ENCODE data around the gene FRY.

Gene FRY

DNA sequence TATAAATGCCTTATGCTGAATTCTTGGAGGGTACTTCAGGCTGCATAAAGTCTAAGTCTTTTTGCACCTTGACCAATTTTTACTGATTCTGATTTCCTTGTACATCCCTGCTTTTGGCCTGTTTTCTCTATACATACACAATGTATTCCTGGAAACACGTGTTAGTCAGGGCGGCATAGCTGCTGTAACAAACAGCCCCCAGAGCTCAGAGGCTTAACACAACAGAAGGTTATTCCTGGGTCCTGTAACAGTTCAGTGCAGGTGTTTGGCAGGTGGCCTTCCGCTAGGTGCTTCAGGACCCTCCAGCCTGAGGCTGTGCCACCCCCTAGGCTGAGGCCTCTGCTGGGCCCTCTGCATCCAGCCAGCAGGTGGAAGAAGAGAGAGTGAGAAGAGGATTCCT is 200.7 kb downstream of the FRY start:
- no peak for DNase-seq

DNA sequence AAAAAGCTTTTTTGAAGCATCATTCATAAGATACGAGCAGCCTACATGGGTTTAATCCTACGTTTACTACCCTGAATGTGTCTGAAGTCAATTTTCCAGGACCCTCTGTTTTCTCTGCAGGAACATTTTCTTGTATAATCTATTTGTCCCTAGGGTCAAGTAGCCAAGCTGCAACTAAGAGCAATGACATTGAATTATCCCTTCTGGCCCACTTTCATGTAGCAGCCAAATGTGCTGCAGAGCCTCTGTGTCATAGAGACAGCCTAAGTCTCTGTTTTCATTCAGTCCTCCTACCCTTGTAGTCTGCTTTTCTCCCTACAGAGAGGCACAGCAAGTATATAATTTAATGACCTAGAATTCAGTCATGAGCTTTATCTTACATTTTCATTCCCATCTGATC is 201.5 kb downstream of the FRY start:
- no peak for DNase-seq

DNA sequence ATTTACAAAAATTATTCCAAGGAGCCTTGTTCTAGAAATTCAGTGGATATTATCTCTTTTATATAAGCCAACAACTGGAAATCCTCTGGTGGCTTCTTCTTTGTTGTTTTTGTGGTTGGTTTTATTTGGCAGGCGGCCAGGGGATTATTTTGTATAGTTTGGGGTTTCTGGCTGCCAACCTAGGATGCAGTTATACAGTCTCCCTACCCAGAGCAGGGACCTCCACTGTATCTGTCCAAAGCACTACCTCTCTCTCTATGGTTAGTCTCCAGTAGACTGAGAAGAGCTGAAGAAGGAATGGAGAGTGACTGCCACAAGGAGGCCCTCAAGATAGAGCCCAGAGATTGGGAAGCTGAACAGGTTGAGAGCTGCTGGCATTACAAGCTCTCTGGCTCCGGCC is 203.3 kb downstream of the FRY start:
- no peak for DNase-seq

DNA sequence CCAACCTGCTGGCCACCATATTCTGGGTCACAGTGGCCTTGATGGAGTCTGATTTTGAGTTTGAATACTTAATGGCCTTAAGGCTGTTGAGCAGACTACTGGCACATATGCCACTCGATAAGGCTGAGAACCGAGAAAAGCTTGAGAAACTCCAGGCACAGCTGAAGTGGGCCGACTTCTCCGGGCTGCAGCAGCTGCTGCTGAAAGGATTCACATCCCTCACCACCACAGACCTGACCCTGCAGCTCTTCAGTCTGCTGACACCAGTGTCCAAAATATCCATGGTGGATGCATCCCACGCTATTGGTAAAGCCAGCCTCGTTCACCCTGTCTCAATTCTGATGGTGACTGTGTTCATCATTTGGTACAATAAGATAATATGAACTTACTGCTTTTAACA is 206.1 kb downstream of the FRY start:
- no peak for DNase-seq

DNA sequence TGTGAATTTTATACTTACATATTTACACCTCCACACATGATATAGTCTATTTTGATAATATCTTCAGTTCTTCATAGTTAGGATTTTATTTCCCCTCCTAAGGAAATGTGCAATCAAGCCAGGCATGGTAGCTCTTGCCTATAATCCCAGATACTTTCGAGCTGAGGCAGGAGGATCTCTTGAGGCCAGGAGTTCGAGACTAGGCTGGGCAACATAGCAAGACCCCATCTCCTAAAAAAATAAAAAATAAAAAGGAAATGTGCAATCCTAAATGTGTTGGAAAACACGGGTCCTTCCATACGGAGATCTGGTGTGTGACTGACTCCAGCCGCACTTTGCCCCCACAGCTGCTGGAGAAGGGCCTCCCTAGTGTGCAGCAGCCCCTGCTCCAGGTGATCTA is 212.1 kb downstream of the FRY start:
- no peak for DNase-seq

DNA sequence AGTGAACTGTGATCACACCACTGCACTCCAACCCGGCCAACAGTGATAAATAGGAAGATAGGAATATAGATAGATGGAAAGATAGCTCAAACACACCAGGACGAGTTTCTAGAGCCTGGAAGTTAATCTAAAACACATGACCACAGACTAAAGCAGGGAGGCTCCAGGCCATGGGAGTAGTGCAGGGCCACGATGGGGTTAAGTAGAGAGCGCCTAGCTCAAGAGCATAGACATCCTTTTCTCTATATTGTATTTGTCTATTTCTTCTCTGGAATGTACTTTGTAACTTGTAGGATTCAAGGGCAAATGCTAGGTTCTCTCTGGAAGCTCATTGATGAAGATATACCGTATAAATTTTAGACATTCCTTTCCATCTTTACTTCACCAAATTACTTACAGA is 214.0 kb downstream of the FRY start:
- DNase-seq = no peak

DNA sequence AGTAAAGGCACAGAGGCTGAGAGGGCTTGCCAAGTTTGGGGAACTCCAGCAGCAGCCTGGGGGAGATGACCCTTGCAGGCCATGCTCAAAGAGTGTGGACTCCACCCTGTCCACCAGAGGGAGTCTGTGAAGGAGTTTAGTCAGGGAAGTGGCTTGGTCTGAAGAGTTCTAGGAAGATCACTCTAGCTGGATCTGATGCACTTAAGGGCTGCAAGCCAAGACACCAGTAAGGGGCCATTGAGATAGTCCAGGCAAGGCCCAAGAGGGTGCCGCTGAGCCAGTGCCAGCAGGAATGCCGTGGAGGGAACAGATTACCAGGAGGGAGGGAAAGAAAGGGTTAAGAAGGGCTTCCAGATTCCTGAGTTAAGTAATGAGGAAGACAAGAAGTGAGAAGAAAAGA is 214.9 kb downstream of the FRY start:
- DNase-seq = no peak

DNA sequence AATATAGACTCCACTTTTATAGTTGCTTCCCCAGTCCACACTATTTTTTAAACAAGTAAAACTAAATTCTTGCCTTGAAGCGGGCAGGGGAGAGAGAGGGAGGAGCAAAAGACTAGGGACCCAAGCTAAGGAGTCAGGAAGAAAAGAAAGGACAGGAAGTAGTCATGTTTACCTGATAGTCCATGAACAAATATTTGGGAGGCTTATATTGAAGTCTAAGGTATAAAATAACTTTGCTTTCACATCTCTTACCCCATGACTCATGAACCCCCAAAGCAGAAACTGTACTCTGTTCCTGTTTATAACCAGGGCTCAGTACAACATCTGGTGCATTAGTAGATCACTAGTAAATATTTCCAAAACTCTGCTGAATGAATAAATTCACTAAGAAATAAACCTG is 216.3 kb downstream of the FRY start:
- no peak for DNase-seq

DNA sequence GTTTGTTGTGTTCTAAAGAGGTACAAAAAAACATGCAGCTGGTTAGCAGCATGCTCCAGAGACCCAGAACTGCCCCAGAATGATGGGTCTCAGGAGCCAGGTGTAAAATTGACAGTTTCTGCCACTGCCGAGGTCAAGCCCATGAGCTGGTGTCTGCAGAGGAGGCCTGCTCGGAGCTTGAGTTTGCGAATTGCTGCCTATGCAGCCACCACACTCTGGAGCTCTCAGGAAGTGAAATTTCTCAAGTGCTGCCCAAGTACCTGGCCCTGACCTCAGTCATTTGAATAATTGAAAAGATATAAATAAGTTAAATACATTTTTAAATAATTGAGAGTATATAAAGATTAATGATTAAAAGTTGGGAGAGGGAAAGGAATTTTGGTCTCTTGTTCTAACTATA is 217.2 kb downstream of the FRY start:
- DNase-seq = no peak

DNA sequence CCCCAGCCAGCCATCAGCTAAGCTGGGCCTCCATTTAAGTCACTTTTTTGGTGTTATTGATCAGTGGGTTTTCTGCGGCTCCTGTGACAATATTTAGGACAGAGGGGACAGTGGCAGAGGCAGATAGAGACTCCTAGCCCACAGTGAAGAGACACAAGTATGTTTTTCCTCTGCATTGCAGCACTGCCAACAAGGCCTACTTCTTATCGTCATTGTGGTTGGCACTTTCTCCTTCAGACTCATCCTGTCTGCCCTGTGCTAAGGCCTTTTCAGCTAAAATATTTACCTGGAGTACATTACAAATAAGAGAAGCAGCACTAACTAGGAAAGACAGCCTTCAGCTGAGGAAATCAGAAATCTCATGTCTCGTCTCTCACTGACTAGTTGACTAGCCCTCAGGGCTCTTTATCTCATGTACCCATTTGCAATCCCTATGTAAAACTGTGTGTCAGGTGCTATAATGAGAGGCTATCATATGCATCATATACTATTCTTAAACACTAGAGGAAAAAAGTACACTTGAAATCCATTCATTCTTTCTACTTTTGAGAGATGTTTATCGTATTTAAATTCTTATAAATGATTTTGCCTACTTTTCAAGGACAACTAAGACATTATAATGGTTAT is 221.4 kb downstream of the FRY start:
- no peak for DNase-seq

DNA sequence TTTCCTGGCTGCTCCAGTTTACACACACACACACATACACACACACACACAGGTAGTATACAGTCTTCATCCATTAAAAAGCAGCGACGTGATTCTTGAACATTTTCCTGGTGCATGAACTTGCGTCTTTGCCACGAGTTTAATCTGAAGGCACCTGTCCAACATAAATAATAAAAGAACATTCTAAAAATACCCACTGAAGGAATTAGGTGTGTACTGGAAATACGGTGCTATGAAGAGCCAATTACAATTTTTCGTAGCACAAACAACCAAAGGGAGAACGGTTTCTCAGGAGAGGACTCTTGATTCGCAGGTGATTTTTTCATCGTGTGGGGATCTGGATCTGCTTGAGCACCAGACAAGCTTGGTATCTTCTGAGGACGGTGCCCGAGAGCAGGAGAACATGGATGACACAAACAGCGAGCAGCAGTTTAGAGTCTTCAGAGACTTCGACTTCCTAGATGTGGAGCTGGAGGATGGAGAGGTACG is 222.4 kb downstream of the FRY start:
- no peak for DNase-seq

DNA sequence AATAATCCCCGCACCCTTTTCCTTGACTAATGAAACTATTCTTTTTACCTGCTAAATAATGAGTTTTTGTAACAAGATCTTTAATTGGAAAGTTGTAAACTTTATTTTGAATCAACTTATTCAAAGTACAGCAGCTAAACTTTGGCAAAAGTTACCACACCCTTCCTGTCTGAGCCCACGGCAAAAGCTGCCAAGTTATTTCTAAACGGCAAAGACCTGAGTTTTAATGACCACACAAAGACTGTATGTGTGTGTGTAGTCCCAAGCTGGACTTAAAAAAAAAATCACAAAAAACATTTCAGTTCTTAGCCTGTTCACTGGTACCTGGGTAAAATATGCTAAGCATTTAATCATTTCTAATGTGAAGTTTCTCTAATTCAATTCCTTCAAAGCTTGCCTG is 222.8 kb downstream of the FRY start:
- no peak for DNase-seq

DNA sequence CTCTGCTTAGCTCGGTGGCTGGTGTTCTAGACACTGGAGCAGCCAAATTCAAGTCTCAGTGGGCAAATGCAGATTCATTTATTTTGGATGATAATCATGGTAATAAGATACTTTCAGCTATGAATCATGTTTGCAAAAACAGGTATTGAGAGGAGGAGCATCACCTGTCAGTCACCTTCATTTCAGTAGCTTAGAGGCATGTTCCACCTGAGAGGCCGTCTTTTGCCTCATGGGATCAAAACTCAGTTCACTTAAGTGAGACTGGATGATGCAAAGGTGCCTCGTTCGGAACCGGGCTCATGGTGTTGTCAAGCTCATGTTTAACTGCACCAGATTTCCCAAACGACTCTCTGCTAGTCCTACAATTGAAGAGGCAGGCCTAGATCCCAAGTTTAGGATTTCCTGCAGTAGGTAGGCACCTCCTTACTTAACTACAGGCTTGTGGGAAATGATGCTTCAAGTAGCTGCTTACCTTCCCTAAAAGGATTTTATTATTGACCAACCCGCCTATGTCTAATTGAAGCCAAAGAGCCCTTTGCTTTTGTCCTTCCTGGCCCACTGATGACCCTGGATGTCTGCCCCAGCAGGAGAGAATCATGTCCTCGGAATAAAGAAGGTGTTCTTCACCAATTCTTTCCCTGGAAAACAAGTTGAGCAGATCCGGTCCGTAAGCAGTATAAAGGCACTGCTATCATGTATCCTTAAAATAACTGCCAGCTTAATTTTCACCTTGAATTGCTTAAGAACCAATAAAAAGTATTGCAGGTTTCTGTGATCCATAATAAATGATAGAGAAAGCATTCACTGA is 223.5 kb downstream of the FRY start:
- no peak for DNase-seq

DNA sequence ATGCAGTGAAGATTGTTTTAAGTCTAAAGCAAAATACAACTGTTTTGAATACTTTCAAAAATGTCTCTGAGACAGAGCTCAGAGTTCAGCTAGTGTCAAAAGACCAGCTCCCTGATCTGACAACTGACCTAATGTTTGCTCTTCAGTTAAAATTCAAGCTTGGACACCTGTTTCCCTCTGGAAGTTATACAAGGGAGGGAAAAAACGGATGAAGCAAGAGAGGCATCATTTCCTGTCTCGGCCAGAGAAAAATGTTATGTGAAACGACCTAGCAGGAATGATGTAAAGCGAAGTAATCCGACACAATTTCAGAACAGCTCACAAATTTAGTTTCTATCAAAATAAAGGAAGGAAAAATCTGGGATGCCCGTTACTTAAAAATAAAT is 224.1 kb downstream of the FRY start:
- DNase-seq = peak; percentile 65

DNA sequence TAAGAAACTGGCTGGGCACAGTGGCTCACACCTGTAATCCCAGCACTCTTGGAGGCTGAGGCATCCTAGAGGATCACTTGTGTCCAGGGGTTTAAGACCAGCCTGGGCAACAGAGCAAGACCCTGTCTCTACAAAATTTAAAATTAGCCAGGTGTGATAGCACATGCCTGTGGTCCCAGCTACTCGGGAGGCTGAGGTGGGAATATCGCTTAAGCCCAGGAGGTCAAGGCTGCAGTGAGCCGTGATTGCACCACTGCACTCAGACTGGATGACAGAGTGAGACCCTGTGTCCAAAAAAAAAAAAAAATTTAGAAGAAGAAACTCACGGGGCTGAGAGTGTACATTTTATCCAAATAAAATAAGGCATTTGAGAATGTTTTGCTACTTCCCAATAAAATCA is 224.7 kb downstream of the FRY start:
- DNase-seq = no peak

DNA sequence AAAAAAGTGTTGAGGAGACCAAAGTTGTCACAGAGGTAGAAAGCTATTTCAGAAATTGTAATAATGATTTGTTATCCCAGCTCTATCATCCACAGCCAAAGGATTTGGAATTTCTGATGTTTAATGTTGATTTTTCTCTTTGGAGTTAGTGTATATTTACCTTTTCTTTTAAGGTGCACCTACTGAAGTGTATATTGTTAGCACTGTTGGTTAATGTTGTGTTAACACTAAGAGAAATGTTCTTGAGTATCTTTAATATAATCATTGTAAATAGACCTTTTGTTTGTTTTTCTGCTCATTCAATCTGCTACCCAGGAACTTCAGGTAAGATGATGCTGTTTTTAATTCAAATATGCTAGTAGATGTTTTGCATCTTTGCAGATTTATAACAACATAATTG is 226.1 kb downstream of the FRY start:
- no peak for DNase-seq

DNA sequence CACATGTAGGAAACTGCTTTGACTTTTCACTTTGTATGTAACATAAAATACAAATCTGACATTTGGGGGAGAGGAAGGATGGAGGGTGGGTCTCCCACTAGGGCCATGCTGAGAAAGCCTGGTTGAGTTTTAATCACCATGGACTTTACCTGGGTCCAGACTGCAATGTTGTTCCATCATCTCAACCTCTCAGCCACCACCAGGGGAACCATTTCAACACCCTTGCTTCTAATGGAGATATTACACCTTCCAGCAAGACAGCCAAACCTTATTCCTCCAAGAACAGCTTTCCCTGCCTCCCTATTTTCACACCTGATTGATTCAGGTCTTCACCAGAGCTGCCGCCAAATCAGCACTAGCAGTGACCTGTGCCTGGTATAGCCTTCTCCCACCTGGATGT is 227.5 kb downstream of the FRY start:
- DNase-seq = no peak

DNA sequence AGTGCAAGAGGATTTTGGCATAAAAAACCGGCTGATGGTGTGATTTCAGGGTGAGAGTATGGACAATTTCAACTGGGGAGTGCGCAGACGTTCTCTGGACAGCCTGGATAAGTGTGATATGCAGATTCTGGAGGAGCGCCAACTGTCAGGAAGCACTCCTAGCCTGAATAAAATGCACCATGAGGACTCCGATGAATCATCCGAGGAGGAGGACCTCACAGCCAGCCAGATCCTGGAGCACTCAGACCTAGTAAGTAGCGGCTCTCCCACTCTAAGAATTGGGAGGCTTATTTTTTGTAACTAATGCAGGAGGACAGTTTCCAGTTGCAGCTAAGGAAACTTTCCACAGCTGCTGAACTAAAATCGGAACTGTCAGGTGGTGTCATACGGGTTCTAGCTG is 230.0 kb downstream of the FRY start:
- DNase-seq = peak; percentile 50

DNA sequence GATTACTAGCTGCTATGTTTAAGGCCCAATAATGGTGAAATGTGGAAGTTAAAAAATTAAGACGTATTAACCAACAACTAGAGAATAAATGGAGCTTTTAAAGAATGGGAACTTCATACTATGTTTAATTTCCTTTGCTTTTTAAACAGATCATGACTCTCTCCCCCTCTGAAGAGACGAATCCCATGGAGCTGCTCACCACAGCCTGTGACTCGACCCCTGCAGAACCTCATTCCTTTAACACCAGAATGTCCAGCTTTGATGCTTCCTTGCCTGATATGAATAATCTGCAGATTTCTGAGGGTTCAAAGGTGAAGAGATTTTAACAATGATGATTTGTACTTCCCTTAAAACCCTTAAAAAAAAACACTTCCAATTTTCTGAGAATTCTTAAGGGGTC is 230.6 kb downstream of the FRY start:
- DNase-seq = no peak

DNA sequence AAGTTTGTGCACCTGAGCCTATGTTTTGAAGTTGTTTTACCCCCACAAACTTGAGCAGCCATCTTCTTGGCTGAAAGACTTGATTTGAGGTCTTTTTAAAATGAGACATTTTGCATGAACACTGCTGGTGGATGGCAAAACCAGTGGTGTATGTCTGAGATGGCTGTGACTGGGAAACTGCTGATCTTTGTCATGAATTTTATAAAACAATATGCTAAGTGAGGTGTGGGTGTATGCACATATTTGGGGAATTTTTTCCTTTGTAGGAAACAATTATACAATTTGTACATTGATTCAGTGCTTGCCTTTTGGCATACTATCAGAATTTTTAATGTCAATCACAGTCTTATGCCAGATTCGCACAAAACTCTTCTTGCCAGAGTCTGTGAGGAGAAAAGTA is 231.0 kb downstream of the FRY start:
- no peak for DNase-seq

DNA sequence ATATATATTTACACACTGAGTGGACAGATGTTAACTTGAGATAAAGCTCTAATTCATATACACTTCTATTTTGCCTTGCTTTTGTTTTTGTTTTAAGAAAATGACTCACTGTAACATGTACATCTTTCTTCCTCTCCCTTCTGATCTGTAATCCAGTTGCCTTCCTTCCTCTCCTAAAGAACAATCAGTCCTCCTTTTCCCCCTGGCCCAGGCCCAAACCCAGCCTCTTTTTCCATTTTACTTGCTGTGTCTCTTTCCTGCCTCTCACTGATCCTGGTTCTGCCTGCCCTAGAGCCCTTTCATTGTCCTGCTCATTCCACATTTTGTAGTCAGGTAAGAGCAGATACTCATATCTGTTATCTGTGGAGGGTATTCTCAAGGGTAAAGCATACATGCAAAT is 232.8 kb downstream of the FRY start:
- no peak for DNase-seq

DNA sequence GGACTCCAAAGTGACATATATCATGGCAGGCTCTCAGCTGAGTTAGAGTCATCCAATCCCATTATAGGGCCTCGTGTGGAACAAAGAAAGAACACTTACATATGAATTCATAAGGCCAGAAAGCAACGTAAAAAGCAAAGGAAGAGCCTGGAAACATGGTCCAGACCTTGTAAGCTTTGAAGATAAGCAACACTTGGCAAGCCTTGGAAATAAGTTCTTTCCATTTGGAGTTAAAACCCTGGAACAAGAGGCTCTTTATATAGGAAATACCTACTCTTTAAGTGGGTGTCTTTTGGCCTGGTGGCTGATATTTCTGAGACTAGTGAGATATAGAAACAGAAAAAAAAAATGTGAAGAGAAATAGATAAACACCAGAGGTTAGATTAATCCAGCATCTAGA is 234.2 kb downstream of the FRY start:
- DNase-seq = no peak

DNA sequence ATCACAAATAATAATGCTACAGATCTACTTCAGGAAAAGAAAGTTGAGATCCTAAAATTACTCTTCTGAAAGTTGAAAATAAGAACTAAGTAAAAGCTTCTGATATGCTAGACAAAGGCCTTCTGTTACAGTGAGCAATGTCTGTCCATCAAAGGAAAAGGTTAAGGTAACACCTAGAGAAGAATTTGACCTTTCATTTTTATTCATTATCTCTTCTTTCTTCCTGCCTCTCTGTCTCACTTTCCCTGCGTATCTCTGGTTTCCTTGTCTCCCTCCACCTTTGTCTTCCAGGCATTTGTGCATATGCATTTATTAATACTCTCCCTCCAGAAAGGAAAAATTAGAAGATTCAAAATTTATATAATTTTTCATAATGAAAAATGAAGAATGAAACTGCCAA is 234.6 kb downstream of the FRY start:
- DNase-seq = no peak

DNA sequence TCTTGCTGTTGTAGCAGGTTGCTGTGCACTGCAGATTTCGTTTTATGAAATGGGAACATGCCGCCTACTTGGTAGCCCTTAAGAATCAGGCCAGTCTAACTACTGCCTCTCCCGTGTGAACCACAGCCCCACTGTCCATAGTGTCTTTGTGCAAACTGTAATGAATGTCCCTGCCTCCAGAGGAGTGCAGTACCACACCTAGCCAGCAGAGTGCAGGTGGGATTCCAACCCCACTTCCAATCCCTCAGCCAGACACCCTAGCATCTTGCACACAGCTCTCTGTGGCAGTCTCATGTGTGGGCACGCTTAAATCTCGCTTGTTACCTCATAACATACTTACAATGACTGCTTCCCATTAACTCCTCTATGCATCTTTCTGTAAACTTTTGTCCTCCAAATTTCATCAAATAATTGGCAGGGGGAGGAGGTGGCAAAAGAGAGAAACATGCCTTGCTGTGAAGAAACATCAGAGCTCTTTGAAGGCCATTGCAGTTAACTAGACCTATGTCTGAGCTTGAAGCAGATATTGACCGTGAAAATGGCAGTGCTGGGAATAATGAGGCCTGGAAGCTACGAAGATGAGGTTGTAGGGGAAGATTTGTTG is 236.4 kb downstream of the FRY start:
- no peak for DNase-seq
